Erythroblast (primary cell): ENCODE measurements around the gene ADAM10.

Experiments used
- DNase-seq, 2 experiments: peaks; one replicate each; lab custom pipeline; 2025; lab: John Stamatoyannopoulos, UW
- GATA1 ChIP-seq: IDR thresholded peaks from 2 replicates; pipeline ENCODE4 v1.6.1; 2011; ENCODE audit warnings: low read depth, mild to moderate bottlenecking, control low read depth, low read length, moderate library complexity
- POLR2A ChIP-seq: IDR thresholded peaks from 2 replicates; pipeline ENCODE4 v1.6.1; 2011; ENCODE audit warnings: mild to moderate bottlenecking, low read length

ADAM10 gene

DNA sequence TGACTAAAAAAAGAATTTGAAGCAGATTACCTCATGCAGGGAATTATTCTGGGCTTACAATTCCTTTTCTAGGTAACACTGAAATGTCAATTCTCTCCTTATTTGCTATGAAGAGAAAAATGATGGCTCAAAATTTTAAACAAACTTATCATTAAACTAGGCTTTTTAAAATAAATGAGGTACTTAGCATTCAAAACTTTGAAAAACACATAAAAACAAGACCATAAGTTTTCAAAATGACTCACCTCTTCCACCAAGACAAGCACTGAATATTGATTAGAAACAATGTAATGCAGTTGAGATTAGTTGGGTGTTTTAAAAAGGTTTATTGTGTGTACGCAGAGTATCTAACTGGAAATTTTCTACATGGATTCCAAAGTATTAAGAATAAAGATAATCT is 154.6 kb downstream of the ADAM10 start:
- no peak for TF ChIP-seq GATA1
- no peak for TF ChIP-seq POLR2A
- no peak for DNase-seq

GRCh38 chr15:58593870-58594269 is 155.6 kb downstream of the ADAM10 start:
- TF ChIP-seq POLR2A (no peak), GATA1 (no peak)
- DNase-seq, result no peak

DNA sequence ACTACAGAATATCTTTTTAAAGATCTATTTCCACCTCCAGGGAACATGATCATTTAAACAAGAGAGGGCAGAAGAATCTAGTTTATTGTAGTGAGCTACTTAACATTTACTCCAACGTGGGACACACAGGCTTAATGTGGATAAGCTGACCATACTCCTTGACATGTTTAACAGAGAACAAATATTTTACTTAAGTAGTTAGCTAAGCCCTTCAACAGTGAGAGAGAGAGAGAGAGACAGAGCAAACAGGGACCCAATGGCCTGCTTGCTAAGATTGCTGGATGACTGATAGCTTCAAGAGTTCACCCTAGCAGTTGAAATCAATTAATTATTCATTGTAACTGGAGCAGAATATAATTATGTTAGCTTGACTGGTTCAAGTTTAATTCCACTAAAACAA is 158.6 kb downstream of the ADAM10 start:
- no peak for TF ChIP-seq GATA1
- no peak for TF ChIP-seq POLR2A
- no peak for DNase-seq

DNA sequence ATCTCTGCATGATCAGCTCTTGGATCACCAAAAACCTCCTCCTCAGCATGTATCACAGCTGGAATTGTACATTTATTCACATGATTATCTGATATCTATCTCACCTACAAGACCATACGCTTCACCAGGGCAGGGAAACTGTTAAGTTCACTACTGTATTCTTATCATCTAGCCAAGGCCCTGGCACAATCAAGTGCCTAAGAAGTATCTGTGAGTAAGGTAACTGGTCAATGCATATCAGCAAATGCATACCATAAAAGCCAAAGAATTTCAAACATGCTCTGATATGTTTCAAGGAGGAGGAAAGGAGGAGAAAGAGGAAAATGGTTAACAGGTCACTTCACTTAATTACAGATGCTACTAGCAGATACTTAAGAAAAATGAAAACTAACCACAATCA is 159.3 kb downstream of the ADAM10 start:
- peak in 1 of 2 experiments; percentile 16 for DNase-seq
- TF ChIP-seq GATA1, result no peak
- TF ChIP-seq POLR2A, result no peak

GRCh38 chr15:58589047-58589446 is 160.5 kb downstream of the ADAM10 start:
- no peak for DNase-seq
- TF ChIP-seq GATA1, result no peak
- no peak for TF ChIP-seq POLR2A

GRCh38 chr15:58588096-58588495 is 161.4 kb downstream of the ADAM10 start:
- TF ChIP-seq POLR2A (no peak), GATA1 (no peak)

GRCh38 chr15:58587486-58587885 is 162.0 kb downstream of the ADAM10 start:
- DNase-seq, result no peak
- no peak for TF ChIP-seq GATA1
- TF ChIP-seq POLR2A, result no peak

More at GRCh38 chr15:58588096-58588495, 161.4 kb downstream of the ADAM10 start:
- no peak for DNase-seq

- DNase-seq, result no peak
- TF ChIP-seq GATA1, result no peak
- no peak for TF ChIP-seq POLR2A
Measured at GRCh38 chr15:58585693-58586443, 163.6 kb downstream of the ADAM10 start.

GRCh38 chr15:58584789-58585461 is 164.6 kb downstream of the ADAM10 start:
- TF ChIP-seq POLR2A, result no peak
- no peak for TF ChIP-seq GATA1
- DNase-seq, result peak; percentile 17 to 27

DNA sequence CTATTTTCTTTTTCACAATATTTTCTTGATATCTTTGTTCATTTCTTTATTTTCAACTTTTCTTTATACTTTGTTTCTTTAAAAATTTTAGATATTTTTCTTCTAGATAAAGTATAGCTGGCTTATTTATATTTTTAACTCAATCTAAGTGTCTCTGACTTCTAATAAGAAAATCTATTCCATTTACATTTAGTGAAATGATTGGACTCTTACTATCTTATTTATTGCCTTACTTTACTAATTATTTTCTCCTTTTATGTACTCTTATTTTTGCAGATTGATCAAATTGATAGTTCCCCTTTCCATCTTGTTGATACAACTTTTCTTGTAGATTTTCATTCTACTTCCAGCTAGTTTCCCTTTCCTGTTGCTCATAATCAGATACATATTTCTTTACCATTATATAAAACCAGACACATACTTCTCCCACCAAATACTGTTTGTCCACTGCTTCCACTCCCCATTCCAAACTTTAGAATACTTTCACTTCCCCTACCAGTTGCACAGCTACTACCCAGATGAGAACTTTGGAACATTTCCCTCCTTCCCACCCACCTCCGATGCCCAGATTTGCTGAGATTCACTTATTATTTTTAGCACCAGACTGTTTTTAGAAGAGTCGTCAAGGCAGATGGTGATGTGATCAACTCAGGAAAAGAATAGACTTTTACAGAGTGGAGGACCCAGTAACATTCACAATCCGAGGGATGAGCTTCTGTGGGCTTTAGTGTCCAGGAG is 166.2 kb downstream of the ADAM10 start:
- no peak for DNase-seq

GRCh38 chr15:58582160-58582559 is 167.3 kb downstream of the ADAM10 start:
- no peak for TF ChIP-seq GATA1
- TF ChIP-seq POLR2A, result no peak
- no peak for DNase-seq

More for the DNA sequence above, 166.2 kb downstream of the ADAM10 start:
- TF ChIP-seq POLR2A (no peak), GATA1 (no peak)

GRCh38 chr15:58576657-58577056 is 172.8 kb downstream of the ADAM10 start:
- no peak for DNase-seq
- TF ChIP-seq POLR2A (no peak), GATA1 (no peak)

GRCh38 chr15:58575045-58575786 is 174.3 kb downstream of the ADAM10 start:
- no peak for DNase-seq
- TF ChIP-seq POLR2A (no peak), GATA1 (no peak)

DNA sequence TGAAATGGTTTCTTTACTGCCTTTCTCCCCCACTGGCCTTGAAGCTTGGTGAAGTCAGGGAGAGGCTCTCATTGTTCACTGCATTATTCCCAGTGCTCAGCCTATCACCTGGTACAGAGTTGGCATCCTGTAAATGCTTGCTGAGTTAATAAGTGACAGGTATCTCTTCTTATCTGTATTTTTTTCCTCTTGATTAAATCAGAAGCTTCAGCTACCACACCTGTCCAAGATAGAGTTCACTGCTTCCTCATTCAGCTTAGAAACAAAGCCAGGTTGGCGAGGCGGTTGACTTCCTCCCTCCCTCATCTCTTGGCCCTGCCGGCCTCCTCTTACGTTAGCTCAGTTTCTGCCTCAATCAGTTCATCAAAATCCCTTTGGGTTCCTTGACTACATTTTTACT is 174.9 kb downstream of the ADAM10 start:
- DNase-seq, result no peak
- no peak for TF ChIP-seq GATA1
- TF ChIP-seq POLR2A, result no peak
